ENCODE results near the gene CLCNKA.

The CLCNKA gene

GRCh38 chr1:16082283-16083038, 60.6 kb downstream of the CLCNKA start:
- DNase-seq, result peak; percentile 35

- DNase-seq, result no peak
These were observed 61.6 kb downstream of the CLCNKA start for GRCh38 chr1:16083486-16083885.
